Natural killer cell (primary cell): ENCODE data around the gene MAEA. TPM values are rescaled to one million over a fixed set of nuclear protein-coding genes. Genes with fewer than 3 reads are reported as not detected.

ENCODE experiments used
- ATAC-seq, 3 donors: fragments of 150-1000 bp in 2 of 3; fragments of 200-7000 bp in 1 of 3; cut with Tn5 transposase; 1 replicate in 1 of 3; 2 replicates in 2 of 3; pipeline ENCODE4 v1.10.0; 2021; ENCODE audit warnings: mild to moderate bottlenecking in 2 of 3, moderate library complexity in 2 of 3
- DNase-seq, 2 donors: peaks; one replicate each; pipeline versions ENCODE4 v3.0.0 to v3.0.0-alpha.2; 2013 to 2021; ENCODE audit warnings: mixed read lengths in 1 of 2
- H3K27ac ChIP-seq: one replicate; pipeline ENCODE4 v1.5.1; 2013; ENCODE audit warnings: mild to moderate bottlenecking, low read length
- H3K27me3 ChIP-seq: one replicate; pipeline ENCODE4 v1.6.1; 2013; ENCODE audit warnings: low read length; ENCODE audit not compliant: control insufficient read depth, insufficient read depth
- H3K36me3 ChIP-seq: one replicate; pipeline ENCODE4 v1.6.1; 2013; ENCODE audit warnings: low read length; ENCODE audit not compliant: control insufficient read depth, insufficient read depth
- H3K4me1 ChIP-seq: one replicate; pipeline ENCODE4 v1.6.1; 2013; ENCODE audit warnings: low read length; ENCODE audit not compliant: control insufficient read depth, insufficient read depth
- H3K4me3 ChIP-seq: one replicate; pipeline ENCODE4 v1.5.1; 2013; ENCODE audit warnings: low read length
- H3K9me3 ChIP-seq: one replicate; pipeline ENCODE4 v1.6.1; 2013; ENCODE audit warnings: low read length; ENCODE audit not compliant: control insufficient read depth, insufficient read depth
- H3K27ac Mint-ChIP-seq, 2 donors: one replicate each; pipeline ENCODE4 v1.8.0; 2022; ENCODE audit warnings: mild to moderate bottlenecking in 2 of 2, mixed read lengths in 2 of 2, moderate library complexity in 1 of 2
- H3K27me3 Mint-ChIP-seq, 2 donors: one replicate each; pipeline ENCODE4 v1.8.0; 2022; ENCODE audit warnings: low read depth in 2 of 2, mixed read lengths in 2 of 2
- H3K36me3 Mint-ChIP-seq: one replicate; pipeline ENCODE4 v1.8.0; 2022; ENCODE audit warnings: mixed read lengths
- H3K4me1 Mint-ChIP-seq, 2 donors: one replicate each; pipeline ENCODE4 v1.8.0; 2022; ENCODE audit warnings: mixed read lengths in 2 of 2
- H3K4me3 Mint-ChIP-seq: one replicate; pipeline ENCODE4 v1.8.0; 2022; ENCODE audit warnings: mild to moderate bottlenecking, moderate library complexity, mixed read lengths
- H3K9me3 Mint-ChIP-seq, 2 donors: one replicate each; pipeline ENCODE4 v1.8.0; 2022; ENCODE audit warnings: mixed read lengths in 2 of 2
- WGBS: methylation state at CpG from one replicate; pipeline ENCODE4 v1.1.7; 2013; ENCODE audit warnings: missing lambda C conversion rate; ENCODE audit not compliant: insufficient coverage; 5-methylcytosine and 5-hydroxymethylcytosine counted together
- intact Hi-C: fragments of 100-400 bp; cut with micrococcal nuclease; formaldehyde crosslinking; loops from one replicate; pipeline ENCODE4 v1.14.2; 2022
- total RNA-seq, 4 donors: library from RNA; stranded (reverse); fragments of 120-200 nt in 1 of 4; gene quantifications; one replicate each; pipeline versions ENCODE4 v1.2.3 to v1.2.4, GENCODE V29; 2013 to 2022
- TF ChIP-seq, protein P1 (sequence below): fragments of 200-600 bp; IDR thresholded peaks from one replicate; pipeline ENCODE4 v1.8.0; 2022; ENCODE audit warnings: antibody characterized with exemption

Gene MAEA
- total RNA-seq, 3 donors from 2014 or later (not counting 1 experiment from before 2014, with no cell fraction given) = 63.5 to 89.2 (median 64.0) TPM

DNA sequence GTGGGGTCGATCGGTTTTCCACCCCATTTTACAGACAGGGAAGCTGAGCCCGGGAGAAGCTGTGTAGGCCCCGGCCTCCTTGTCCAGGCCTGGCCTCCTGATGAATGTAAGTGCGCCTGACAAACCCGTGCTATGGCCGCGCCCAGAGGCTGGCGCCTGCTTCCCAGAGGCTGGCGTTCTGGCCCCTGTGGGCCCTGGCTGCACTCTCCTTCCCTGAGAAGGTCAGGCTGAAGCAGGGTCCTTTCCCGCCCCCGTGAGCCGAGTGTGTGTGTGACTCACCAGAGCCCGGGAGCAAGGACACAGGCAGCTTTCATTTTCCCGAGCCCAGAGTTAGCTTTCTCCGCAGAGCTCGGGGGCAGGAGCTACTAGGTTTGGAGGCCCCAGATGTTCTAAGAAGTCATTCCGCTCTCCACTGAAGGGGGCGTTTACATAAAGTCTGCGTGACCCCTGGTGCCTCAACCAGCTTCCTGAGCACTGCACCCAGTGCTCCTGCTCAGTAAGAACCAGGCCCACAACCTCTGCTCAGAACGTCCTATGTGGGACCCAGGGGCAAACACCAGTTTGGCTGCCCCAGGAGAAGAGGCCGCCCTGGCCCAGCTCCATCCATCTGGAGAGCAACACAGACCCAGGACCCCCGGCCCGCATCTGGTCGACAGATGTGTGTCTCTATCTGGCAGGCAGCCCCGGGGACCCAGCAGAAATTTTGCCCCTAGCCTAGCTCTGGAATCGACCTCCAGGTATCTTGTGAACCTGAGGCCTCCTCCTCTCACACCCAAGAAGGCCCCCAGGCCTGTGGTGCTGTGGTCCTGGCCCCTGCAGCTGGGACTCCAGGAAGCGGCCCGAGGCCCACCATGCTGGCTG lies 71.0 kb downstream of the MAEA start:
- Mint-ChIP-seq H3K9me3 (no peaks in the 10 kb centered on the region), H3K36me3 (no peaks in the 10 kb centered on the region), H3K4me1 (peaks cover 0 to 4% of the 10 kb centered on the region in 2 donors), H3K4me3 (no peak overlapping the region), H3K27me3 (no peaks in the 10 kb centered on the region), H3K27ac (no peak overlapping the region)
- no peak for ATAC-seq
- Histone ChIP-seq H3K36me3 (peaks cover 10% of the 10 kb centered on the region), H3K27me3 (no peaks in the 10 kb centered on the region), H3K27ac (no peak overlapping the region), H3K9me3 (no peaks in the 10 kb centered on the region), H3K4me3 (no peak overlapping the region), H3K4me1 (no peaks in the 10 kb centered on the region)
- intact Hi-C loops = no loop called here
- WGBS = 94% methylated on average over 29 of the region's 29 CpGs
- TF ChIP-seq, protein P1, sequence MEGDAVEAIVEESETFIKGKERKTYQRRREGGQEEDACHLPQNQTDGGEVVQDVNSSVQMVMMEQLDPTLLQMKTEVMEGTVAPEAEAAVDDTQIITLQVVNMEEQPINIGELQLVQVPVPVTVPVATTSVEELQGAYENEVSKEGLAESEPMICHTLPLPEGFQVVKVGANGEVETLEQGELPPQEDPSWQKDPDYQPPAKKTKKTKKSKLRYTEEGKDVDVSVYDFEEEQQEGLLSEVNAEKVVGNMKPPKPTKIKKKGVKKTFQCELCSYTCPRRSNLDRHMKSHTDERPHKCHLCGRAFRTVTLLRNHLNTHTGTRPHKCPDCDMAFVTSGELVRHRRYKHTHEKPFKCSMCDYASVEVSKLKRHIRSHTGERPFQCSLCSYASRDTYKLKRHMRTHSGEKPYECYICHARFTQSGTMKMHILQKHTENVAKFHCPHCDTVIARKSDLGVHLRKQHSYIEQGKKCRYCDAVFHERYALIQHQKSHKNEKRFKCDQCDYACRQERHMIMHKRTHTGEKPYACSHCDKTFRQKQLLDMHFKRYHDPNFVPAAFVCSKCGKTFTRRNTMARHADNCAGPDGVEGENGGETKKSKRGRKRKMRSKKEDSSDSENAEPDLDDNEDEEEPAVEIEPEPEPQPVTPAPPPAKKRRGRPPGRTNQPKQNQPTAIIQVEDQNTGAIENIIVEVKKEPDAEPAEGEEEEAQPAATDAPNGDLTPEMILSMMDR = no peak
- no peak for DNase-seq

DNA sequence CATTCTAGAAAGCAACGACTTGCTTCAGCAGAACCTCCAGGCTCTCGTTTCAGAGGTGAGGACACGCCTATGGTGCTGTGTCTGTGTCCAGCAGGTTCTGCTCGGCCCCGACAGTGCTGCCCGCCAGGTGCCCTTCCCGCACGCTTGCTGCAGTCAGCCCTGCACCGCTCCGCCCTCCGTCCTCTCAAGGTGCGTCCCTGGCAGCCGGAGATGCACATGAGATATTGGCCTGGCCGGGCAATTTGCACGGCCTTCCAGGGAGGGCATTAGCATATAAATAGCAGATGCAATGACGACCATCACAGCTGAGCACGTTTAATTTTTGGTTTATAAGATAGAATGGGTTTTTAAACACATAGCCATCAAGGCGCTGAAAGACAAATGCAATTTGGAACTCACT lies 71.7 kb downstream of the MAEA start:
- H3K27me3 ChIP-seq = no peaks in the 10 kb centered on the region
- intact Hi-C loops = no loop called here
- H3K4me1 ChIP-seq = no peaks in the 10 kb centered on the region
- H3K4me1 Mint-ChIP-seq = peaks cover 0 to 1% of the 10 kb centered on the region in 2 donors
- H3K9me3 Mint-ChIP-seq = no peaks in the 10 kb centered on the region
- H3K4me3 Mint-ChIP-seq = no peak overlapping the region
- no peaks in the 10 kb centered on the region for H3K36me3 Mint-ChIP-seq
- no peaks in the 10 kb centered on the region for H3K9me3 ChIP-seq
- no peak overlapping the region for H3K27ac ChIP-seq
- TF ChIP-seq, protein P1 = no peak
- DNase-seq = no peak
- no peak for ATAC-seq
- no peaks in the 10 kb centered on the region for H3K27me3 Mint-ChIP-seq
- peaks cover 6% of the 10 kb centered on the region for H3K36me3 ChIP-seq
- 95% methylated on average over 18 of the region's 18 CpGs for WGBS
- no peak overlapping the region for H3K4me3 ChIP-seq
- H3K27ac Mint-ChIP-seq = no peak overlapping the region

DNA sequence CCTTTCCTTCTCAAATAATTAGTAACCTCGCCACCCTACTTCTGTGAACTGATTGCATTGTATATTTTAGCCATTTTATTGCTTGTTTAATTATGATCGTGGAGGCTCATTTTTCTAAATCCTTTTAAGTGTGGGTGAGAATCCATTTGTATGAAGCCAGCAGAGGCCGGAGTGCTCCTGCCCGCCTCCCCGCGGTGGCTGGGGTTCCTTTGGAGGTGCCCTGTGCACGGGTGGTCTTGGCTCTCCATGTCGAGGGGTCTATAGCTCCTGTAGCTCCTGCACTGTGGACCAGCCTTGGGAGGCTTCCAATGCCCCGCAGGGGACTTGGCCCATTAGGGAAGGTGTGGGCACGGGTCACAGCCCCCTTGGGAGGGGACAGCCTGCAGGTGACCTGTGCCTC lies 72.4 kb downstream of the MAEA start:
- Histone ChIP-seq H3K27ac (no peak overlapping the region), H3K9me3 (no peaks in the 10 kb centered on the region), H3K4me3 (no peak overlapping the region), H3K27me3 (no peaks in the 10 kb centered on the region), H3K4me1 (no peaks in the 10 kb centered on the region), H3K36me3 (peaks cover 6% of the 10 kb centered on the region)
- H3K27ac Mint-ChIP-seq = no peak overlapping the region
- no peaks in the 10 kb centered on the region for H3K27me3 Mint-ChIP-seq
- no peak for DNase-seq
- no peaks in the 10 kb centered on the region for H3K36me3 Mint-ChIP-seq
- TF ChIP-seq, protein P1 = no peak
- intact Hi-C loops = no loop called here
- ATAC-seq = no peak
- 98% methylated on average over 9 of the region's 10 CpGs for WGBS
- H3K4me1 Mint-ChIP-seq = no peaks in the 10 kb centered on the region
- H3K9me3 Mint-ChIP-seq = no peaks in the 10 kb centered on the region
- H3K4me3 Mint-ChIP-seq = no peak overlapping the region
